Loucy (cell line): ENCODE results near the gene SRD5A2.

Source experiments
- EZH2phosphoT487 ChIP-seq: fragments of 200-600 bp; IDR thresholded peaks from 2 replicates; pipeline ENCODE4 v1.6.1; 2018; ENCODE audit warnings: antibody characterized with exemption, mild to moderate bottlenecking, moderate library complexity, borderline replicate concordance
- TF ChIP-seq, protein P1 (sequence below): fragments of 200-600 bp; sonication (generic); conservative IDR thresholded peaks from 2 replicates; pipeline ENCODE4 v1.5.1; 2014; ENCODE audit warnings: mild to moderate bottlenecking, antibody characterized with exemption, low read length

- TF ChIP-seq, protein P1, sequence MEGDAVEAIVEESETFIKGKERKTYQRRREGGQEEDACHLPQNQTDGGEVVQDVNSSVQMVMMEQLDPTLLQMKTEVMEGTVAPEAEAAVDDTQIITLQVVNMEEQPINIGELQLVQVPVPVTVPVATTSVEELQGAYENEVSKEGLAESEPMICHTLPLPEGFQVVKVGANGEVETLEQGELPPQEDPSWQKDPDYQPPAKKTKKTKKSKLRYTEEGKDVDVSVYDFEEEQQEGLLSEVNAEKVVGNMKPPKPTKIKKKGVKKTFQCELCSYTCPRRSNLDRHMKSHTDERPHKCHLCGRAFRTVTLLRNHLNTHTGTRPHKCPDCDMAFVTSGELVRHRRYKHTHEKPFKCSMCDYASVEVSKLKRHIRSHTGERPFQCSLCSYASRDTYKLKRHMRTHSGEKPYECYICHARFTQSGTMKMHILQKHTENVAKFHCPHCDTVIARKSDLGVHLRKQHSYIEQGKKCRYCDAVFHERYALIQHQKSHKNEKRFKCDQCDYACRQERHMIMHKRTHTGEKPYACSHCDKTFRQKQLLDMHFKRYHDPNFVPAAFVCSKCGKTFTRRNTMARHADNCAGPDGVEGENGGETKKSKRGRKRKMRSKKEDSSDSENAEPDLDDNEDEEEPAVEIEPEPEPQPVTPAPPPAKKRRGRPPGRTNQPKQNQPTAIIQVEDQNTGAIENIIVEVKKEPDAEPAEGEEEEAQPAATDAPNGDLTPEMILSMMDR, result no peak
- no peak for TF ChIP-seq EZH2phosphoT487
These were observed 47.7 kb downstream of the SRD5A2 start for GRCh38 chr2:31533036-31533435.
